Loucy (cell line): Measurements from ENCODE around the gene FEN1.

ENCODE experiments used
- H2AFZ ChIP-seq: fragments of 200-600 bp; sonication (generic); 2 replicates; pipeline ENCODE4 v1.6.0; 2016; ENCODE audit warnings: antibody characterized with exemption, mild to moderate bottlenecking, low read length, moderate library complexity
- H3F3A ChIP-seq: fragments of 200-600 bp; 2 replicates; pipeline ENCODE4 v1.6.0; 2016; ENCODE audit warnings: antibody characterized with exemption, low read depth, mild to moderate bottlenecking
- H3K27me3 ChIP-seq: fragments of 200-600 bp; sonication (generic); 2 replicates; pipeline ENCODE4 v1.6.1; 2014; ENCODE audit warnings: low read length, mild to moderate bottlenecking; ENCODE audit not compliant: insufficient read depth, poor library complexity, severe bottlenecking
- H3K36me3 ChIP-seq: fragments of 200-600 bp; sonication (generic); 2 replicates; pipeline ENCODE4 v1.6.1; 2016; ENCODE audit warnings: low read length; ENCODE audit not compliant: insufficient read depth
- H3K4me1 ChIP-seq: fragments of 200-600 bp; sonication (generic); 2 replicates; pipeline ENCODE4 v1.5.1; 2014; ENCODE audit warnings: low read length, mild to moderate bottlenecking; ENCODE audit not compliant: insufficient read depth, poor library complexity, severe bottlenecking
- H3K4me2 ChIP-seq: fragments of 200-600 bp; sonication (generic); 2 replicates; pipeline ENCODE4 v1.6.0; 2014; ENCODE audit warnings: antibody characterized with exemption, low read length, low read depth, mild to moderate bottlenecking; ENCODE audit not compliant: poor library complexity, severe bottlenecking
- H3K4me3 ChIP-seq: fragments of 200-600 bp; sonication (generic); 2 replicates; pipeline ENCODE4 v1.5.1; 2014; ENCODE audit warnings: low read length, mild to moderate bottlenecking, mixed read lengths; ENCODE audit not compliant: poor library complexity, severe bottlenecking
- H3K79me2 ChIP-seq: fragments of 200-600 bp; sonication (generic); 2 replicates; pipeline ENCODE4 v1.6.1; 2014; ENCODE audit warnings: low read length; ENCODE audit not compliant: insufficient read depth
- H3K9ac ChIP-seq: fragments of 200-600 bp; sonication (generic); 2 replicates; pipeline ENCODE4 v1.6.0; 2014; ENCODE audit warnings: mild to moderate bottlenecking, low read depth, low read length, moderate library complexity; ENCODE audit not compliant: poor library complexity, severe bottlenecking
- H3K9me2 ChIP-seq: fragments of 200-600 bp; sonication (generic); replicated peaks from 2 replicates; pipeline ENCODE4 v1.6.1; 2016; ENCODE audit warnings: low read depth, low read length, mixed read lengths
- H3K9me3 ChIP-seq: fragments of 200-600 bp; sonication (generic); 2 replicates; pipeline ENCODE4 v1.6.1; 2014; ENCODE audit warnings: mild to moderate bottlenecking, antibody characterized with exemption, low read length, low read depth; ENCODE audit not compliant: insufficient read depth
- H4K20me1 ChIP-seq: fragments of 200-600 bp; sonication (generic); 2 replicates; pipeline ENCODE4 v1.6.0; 2014; ENCODE audit warnings: antibody characterized with exemption, low read length, mild to moderate bottlenecking; ENCODE audit not compliant: insufficient read depth, poor library complexity, severe bottlenecking
- CTCF ChIP-seq: fragments of 200-600 bp; sonication (generic); conservative IDR thresholded peaks from 2 replicates; pipeline ENCODE4 v1.5.1; 2014; ENCODE audit warnings: mild to moderate bottlenecking, antibody characterized with exemption, low read length
- EZH2phosphoT487 ChIP-seq: fragments of 200-600 bp; IDR thresholded peaks from 2 replicates; pipeline ENCODE4 v1.6.1; 2018; ENCODE audit warnings: antibody characterized with exemption, mild to moderate bottlenecking, moderate library complexity, borderline replicate concordance

FEN1 gene

GRCh38 chr11:61814958-61815789 is 22.5 kb downstream of the FEN1 start:
- peak overlapping the region; percentile 100 for H3K9ac ChIP-seq
- no peaks in the 10 kb centered on the region for H3K9me2 ChIP-seq
- no peaks in the 10 kb centered on the region for H3K9me3 ChIP-seq
- 0 out of 2 replicates have a peak, but pooled peaks cover 9% of the 10 kb centered on the region for H3F3A ChIP-seq
- no peak for TF ChIP-seq CTCF
- TF ChIP-seq EZH2phosphoT487 = no peak
- H3K27me3 ChIP-seq = peaks cover 14% of the 10 kb centered on the region
- peak overlapping the region; percentile 93 for H3K4me3 ChIP-seq
- H3K4me1 ChIP-seq = peaks cover 23% of the 10 kb centered on the region
- peaks cover 22% of the 10 kb centered on the region for H4K20me1 ChIP-seq
- no peak overlapping the region for H2AFZ ChIP-seq
- peaks cover 73% of the 10 kb centered on the region for H3K79me2 ChIP-seq
- peak overlapping the region; percentile 99 for H3K4me2 ChIP-seq
- H3K36me3 ChIP-seq = peaks cover 36% of the 10 kb centered on the region; the same call in 1 of the 2 replicates

- no peak overlapping the region; the same call in 1 of the 2 replicates for H2AFZ ChIP-seq
- H3K4me1 ChIP-seq = peaks cover 23% of the 10 kb centered on the region
- peaks cover 14% of the 10 kb centered on the region for H3K27me3 ChIP-seq
- peak overlapping the region; percentile 93 for H3K4me3 ChIP-seq
- H3K9me2 ChIP-seq = no peaks in the 10 kb centered on the region
- H3F3A ChIP-seq = 0 out of 2 replicates have a peak, but pooled peaks cover 9% of the 10 kb centered on the region
- peaks cover 22% of the 10 kb centered on the region for H4K20me1 ChIP-seq
- peaks cover 76% of the 10 kb centered on the region for H3K79me2 ChIP-seq
- H3K9me3 ChIP-seq = no peaks in the 10 kb centered on the region
- H3K36me3 ChIP-seq = peaks cover 27% of the 10 kb centered on the region; the same call in 1 of the 2 replicates
- H3K9ac ChIP-seq = peak overlapping the region; percentile 100
- TF ChIP-seq CTCF (no peak), EZH2phosphoT487 (no peak)
- H3K4me2 ChIP-seq = peak overlapping the region; percentile 99
Observed at GRCh38 chr11:61815790-61816735, 23.4 kb downstream of the FEN1 start.

GRCh38 chr11:61816736-61817455 is 24.2 kb downstream of the FEN1 start, which contains the start of gene FADS1:
TSS of gene FADS1 (minus strand) at chr11:61817003. CDS start at chr11:61816929, 74 bp downstream.
- Histone ChIP-seq H3K36me3 (peaks cover 19% of the 10 kb centered on the region; the same call in 1 of the 2 replicates), H3K79me2 (peaks cover 74% of the 10 kb centered on the region), H3F3A (0 out of 2 replicates have a peak, but pooled peaks cover 9% of the 10 kb centered on the region), H2AFZ (no peak within 1 kb of the TSS; the same call in 1 of the 2 replicates), H3K4me1 (peaks cover 23% of the 10 kb centered on the region), H3K9me2 (no peaks in the 10 kb centered on the region), H4K20me1 (peaks cover 22% of the 10 kb centered on the region), H3K4me2 (peak within 1 kb of the TSS; percentile 99), H3K9ac (peak within 1 kb of the TSS; percentile 100), H3K9me3 (no peaks in the 10 kb centered on the region), H3K27me3 (peaks cover 14% of the 10 kb centered on the region), H3K4me3 (peak within 1 kb of the TSS; percentile 93)
- TF ChIP-seq CTCF = peak; percentile 55
- TF ChIP-seq EZH2phosphoT487 = no peak
